ENCODE results near the gene PSME1. TPM values are rescaled to one million over a fixed set of nuclear protein-coding genes. Genes with fewer than 3 reads are reported as not detected.

Gene PSME1
- total RNA-seq, 2 donors from 2014 or later: 199 to 235 TPM

- Histone ChIP-seq H3K9ac (ENCODE audit: low read depth in 2 of 2, low read length in 2 of 2) (peak overlapping the region; percentile 31 to 97), H3K4me3 (peak overlapping the region; percentile 94), H3K4me1 (peaks cover 23% of the 10 kb centered on the region), H3K27ac (peak overlapping the region; percentile 99), H3K36me3 (peaks cover 8% of the 10 kb centered on the region), H3K27me3 (no peaks in the 10 kb centered on the region), H3K9me3 (no peaks in the 10 kb centered on the region)
- TF ChIP-seq, protein P1, sequence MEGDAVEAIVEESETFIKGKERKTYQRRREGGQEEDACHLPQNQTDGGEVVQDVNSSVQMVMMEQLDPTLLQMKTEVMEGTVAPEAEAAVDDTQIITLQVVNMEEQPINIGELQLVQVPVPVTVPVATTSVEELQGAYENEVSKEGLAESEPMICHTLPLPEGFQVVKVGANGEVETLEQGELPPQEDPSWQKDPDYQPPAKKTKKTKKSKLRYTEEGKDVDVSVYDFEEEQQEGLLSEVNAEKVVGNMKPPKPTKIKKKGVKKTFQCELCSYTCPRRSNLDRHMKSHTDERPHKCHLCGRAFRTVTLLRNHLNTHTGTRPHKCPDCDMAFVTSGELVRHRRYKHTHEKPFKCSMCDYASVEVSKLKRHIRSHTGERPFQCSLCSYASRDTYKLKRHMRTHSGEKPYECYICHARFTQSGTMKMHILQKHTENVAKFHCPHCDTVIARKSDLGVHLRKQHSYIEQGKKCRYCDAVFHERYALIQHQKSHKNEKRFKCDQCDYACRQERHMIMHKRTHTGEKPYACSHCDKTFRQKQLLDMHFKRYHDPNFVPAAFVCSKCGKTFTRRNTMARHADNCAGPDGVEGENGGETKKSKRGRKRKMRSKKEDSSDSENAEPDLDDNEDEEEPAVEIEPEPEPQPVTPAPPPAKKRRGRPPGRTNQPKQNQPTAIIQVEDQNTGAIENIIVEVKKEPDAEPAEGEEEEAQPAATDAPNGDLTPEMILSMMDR (IDR thresholded peaks at IDR 0.05): no peak
- DNase-seq: no peak
- intact Hi-C loops (cut with DNase I): no loop called here
Observed at GRCh38 chr14:24145690-24146452, 9.9 kb downstream of the PSME1 start.

DNA sequence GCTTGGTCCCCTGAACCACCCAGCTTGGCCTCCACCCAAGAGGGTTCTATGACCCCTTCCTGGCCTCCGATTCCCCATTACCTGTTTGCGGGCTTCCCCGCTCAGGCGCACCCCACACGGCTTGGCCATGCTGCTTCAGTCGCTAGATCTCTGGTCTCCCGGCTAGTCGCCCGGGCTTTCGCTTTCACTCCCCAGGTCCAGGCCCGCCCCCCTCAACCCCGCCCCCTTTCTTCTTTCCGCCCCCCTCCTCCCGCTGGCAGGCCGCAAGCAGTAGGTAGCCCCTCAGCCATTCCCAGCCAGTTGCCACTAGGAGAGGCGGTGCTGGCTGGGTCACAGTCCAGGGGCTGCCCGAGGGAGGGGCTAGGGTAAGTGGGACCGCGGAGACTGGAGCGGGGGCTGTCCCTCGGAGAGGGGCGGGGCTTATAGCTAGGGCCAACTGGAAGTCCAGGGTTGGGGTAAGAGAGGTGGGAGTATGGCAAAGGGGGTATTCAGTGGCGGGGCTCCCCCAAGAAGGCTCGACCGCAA is 10.5 kb downstream of the PSME1 start, which contains the start of gene PSME2:
Gene PSME2, minus strand, starts transcription at position 158 of the 525 bp plus-strand sequence. Its CDS starts 29 bp downstream, at position 129.
- intact Hi-C loops (cut with DNase I): no loop called here
- peaks cover 23% of the 10 kb centered on the region for H3K4me1 ChIP-seq
- peak; percentile 97 for DNase-seq

DNA sequence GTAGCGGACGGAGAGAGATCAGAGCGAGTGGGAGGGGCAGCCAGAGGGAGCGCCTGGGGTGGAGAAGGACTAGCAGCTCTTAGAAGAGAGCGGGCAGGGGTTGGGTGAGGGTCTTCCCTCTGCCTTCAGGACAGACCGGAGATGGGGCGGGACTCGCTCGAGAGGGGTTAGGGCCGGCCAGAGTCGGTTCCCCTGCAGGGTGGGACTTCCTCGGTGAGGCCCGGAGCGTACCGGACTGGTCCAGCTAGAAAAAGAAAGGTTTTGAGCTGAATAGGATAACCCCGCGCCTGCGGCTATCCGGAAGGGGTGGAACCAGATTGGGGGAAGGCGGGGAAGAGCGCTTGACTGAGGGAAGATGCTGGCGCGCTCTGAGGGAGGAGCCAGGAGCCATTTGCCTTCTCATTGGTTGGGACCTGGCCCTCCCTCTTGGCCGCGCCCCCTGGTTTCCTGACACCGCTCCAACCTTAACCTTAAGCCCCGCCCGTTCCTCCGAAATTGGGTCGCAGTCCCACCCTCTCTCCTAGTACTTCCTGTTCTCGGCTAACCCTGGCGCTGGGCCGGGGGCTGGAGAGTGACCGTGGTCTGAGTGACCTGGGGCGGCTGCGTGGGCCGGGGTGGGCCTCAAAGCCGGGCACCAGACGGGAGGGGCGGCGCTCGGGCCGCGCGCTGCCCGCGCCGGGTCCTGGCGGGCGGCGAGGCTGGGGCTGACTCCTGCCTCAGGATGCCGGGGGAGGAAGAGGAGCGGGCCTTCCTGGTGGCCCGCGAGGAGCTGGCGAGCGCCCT is 11.2 kb downstream of the PSME1 start, which contains the start of gene RNF31:
Gene RNF31, plus strand, starts transcription at position 521 of the 783 bp plus-strand sequence. Its CDS starts 201 bp downstream, at position 722.
- no peaks in the 10 kb centered on the region for H3K27me3 ChIP-seq
- H3K9me3 ChIP-seq: no peaks in the 10 kb centered on the region
- peaks cover 20% of the 10 kb centered on the region for H3K4me1 ChIP-seq
- H3K27ac ChIP-seq: peak within 1 kb of the TSS; percentile 99
- H3K9ac ChIP-seq (ENCODE audit: low read depth in 2 of 2, low read length in 2 of 2): peak within 1 kb of the TSS; percentile 95 to 97
- H3K36me3 ChIP-seq: peaks cover 20% of the 10 kb centered on the region
- peak; percentile 99 for DNase-seq
- peak within 1 kb of the TSS; percentile 94 for H3K4me3 ChIP-seq
- intact Hi-C loops (cut with DNase I): no loop called here
- TF ChIP-seq, protein P1 (IDR thresholded peaks at IDR 0.05): no peak

More for the DNA sequence above, 10.5 kb downstream of the PSME1 start, which contains the start of gene PSME2:
- Histone ChIP-seq H3K4me3 (peak within 1 kb of the TSS; percentile 94), H3K9ac (ENCODE audit: low read depth in 2 of 2, low read length in 2 of 2) (peak within 1 kb of the TSS; percentile 95 to 97), H3K36me3 (peaks cover 14% of the 10 kb centered on the region), H3K9me3 (no peaks in the 10 kb centered on the region), H3K27ac (peak within 1 kb of the TSS; percentile 99), H3K27me3 (no peaks in the 10 kb centered on the region)
- TF ChIP-seq, protein P1 (IDR thresholded peaks at IDR 0.05): no peak

GRCh38 chr14:24147761-24148428 is 11.9 kb downstream of the PSME1 start:
- peaks cover 17% of the 10 kb centered on the region for H3K4me1 ChIP-seq
- peak overlapping the region; percentile 99 for H3K27ac ChIP-seq
- intact Hi-C loops (cut with DNase I): no loop called here
- no peaks in the 10 kb centered on the region for H3K27me3 ChIP-seq
- no peak for DNase-seq
- H3K9me3 ChIP-seq: no peaks in the 10 kb centered on the region
- H3K36me3 ChIP-seq: peaks cover 20% of the 10 kb centered on the region
- peak overlapping the region; percentile 94 for H3K4me3 ChIP-seq
- TF ChIP-seq, protein P1 (IDR thresholded peaks at IDR 0.05): no peak
- H3K9ac ChIP-seq (ENCODE audit: low read depth in 2 of 2, low read length in 2 of 2): peak overlapping the region; percentile 91 to 95

Measured in colonic mucosa (tissue), 4 donors.